Liver (tissue), 9 donors: ENCODE results near the gene HOPX. TPM values are rescaled to one million over a fixed set of nuclear protein-coding genes. Genes with fewer than 3 reads are reported as not detected.

Experiments
- DNase-seq: peaks from one replicate; pipeline ENCODE4 v3.0.0-alpha.2; 2017; ENCODE audit warnings: low spot score
- H3K27ac ChIP-seq, 2 donors: one replicate each; pipeline ENCODE4 v1.7.0; 2013; ENCODE audit warnings: inconsistent platforms in 2 of 2, low read length in 2 of 2, control low read depth in 1 of 2, low read depth in 1 of 2, mild to moderate bottlenecking in 1 of 2
- H3K27me3 ChIP-seq, 4 donors: one replicate each; pipeline versions ENCODE4 v1.6.1 to v1.7.0; 2013; ENCODE audit warnings: low read length in 3 of 4, inconsistent platforms in 1 of 4, mild to moderate bottlenecking in 1 of 4, moderate library complexity in 1 of 4; ENCODE audit not compliant: control insufficient read depth in 4 of 4, insufficient read depth in 4 of 4
- H3K36me3 ChIP-seq, 4 donors: one replicate each; pipeline versions ENCODE4 v1.6.1 to v1.7.0; 2013; ENCODE audit warnings: low read length in 3 of 4, mild to moderate bottlenecking in 3 of 4, low read depth in 1 of 4, moderate library complexity in 1 of 4; ENCODE audit not compliant: control insufficient read depth in 4 of 4, insufficient read depth in 3 of 4
- H3K4me1 ChIP-seq, 4 donors: one replicate each; pipeline versions ENCODE4 v1.6.1 to v1.7.0; 2013; ENCODE audit warnings: low read length in 3 of 4, mild to moderate bottlenecking in 3 of 4, moderate library complexity in 1 of 4; ENCODE audit not compliant: control insufficient read depth in 4 of 4, insufficient read depth in 4 of 4
- H3K4me3 ChIP-seq, 3 donors: one replicate each; pipeline versions ENCODE4 v1.6.1 to v1.7.0; 2013; ENCODE audit warnings: low read length in 3 of 3, control low read depth in 1 of 3, low read depth in 1 of 3, mild to moderate bottlenecking in 1 of 3
- H3K9ac ChIP-seq, 2 donors: one replicate each; pipeline ENCODE4 v1.7.0; 2013; ENCODE audit warnings: low read length in 2 of 2, mild to moderate bottlenecking in 2 of 2, moderate library complexity in 2 of 2, control low read depth in 1 of 2, low read depth in 1 of 2
- H3K9me3 ChIP-seq, 4 donors: one replicate each; pipeline versions ENCODE4 v1.6.1 to v1.7.0; 2013; ENCODE audit warnings: low read length in 3 of 4; ENCODE audit not compliant: control insufficient read depth in 4 of 4
- FOXA1 ChIP-seq: IDR thresholded peaks from 2 replicates; pipeline ENCODE4 v1.6.1; 2016; ENCODE audit warnings: antibody characterized with exemption
- FOXA2 ChIP-seq: IDR thresholded peaks from 2 replicates; pipeline ENCODE4 v1.6.1; 2016; ENCODE audit warnings: antibody characterized with exemption
- HNF4A ChIP-seq, 2 donors: conservative IDR thresholded peaks; 2 replicates each; pipeline ENCODE4 v1.6.1; 2016; ENCODE audit warnings: antibody characterized with exemption in 2 of 2, mild to moderate bottlenecking in 2 of 2
- HNF4G ChIP-seq: IDR thresholded peaks from 2 replicates; pipeline ENCODE4 v1.6.1; 2016; ENCODE audit warnings: antibody characterized with exemption
- RAD21 ChIP-seq, 2 donors: IDR thresholded peaks; 2 replicates each; pipeline ENCODE4 v1.6.1; 2016; ENCODE audit warnings: antibody characterized with exemption in 2 of 2, mild to moderate bottlenecking in 2 of 2
- SP1 ChIP-seq: IDR thresholded peaks from 2 replicates; pipeline ENCODE4 v1.6.1; 2018; ENCODE audit warnings: antibody characterized with exemption, mild to moderate bottlenecking
- TAF1 ChIP-seq: conservative IDR thresholded peaks from 2 replicates; pipeline ENCODE4 v1.6.1; 2016; ENCODE audit warnings: antibody characterized with exemption, mild to moderate bottlenecking
- WGBS: extraction: QIAGEN DNeasy Blood & Tissue Kit; methylation state at CpG from one replicate; pipeline ENCODE4 v1.1.7; 2013; 5-methylcytosine and 5-hydroxymethylcytosine counted together
- polyA plus RNA-seq, 2 donors: library from polyadenylated mRNA; stranded (reverse) in 1 of 2; unstranded in 1 of 2; fragments of 200-250 nt in 1 of 2; fragments of >200 nt in 1 of 2; fragmentation: Nextera tagmentation in 1 of 2; extraction: Ambion mirVana in 1 of 2; gene quantifications; one replicate each; pipeline versions ENCODE4 v1.2.1 to v1.2.3, GENCODE V29; 2013 to 2015
- total RNA-seq, 2 donors: library from RNA; depleted of rRNA; stranded (reverse); fragments of >200 nt; gene quantifications; one replicate each; pipeline ENCODE4 v1.2.3, GENCODE V29; 2014
- TF ChIP-seq, protein P1 (sequence below): IDR thresholded peaks from 2 replicates; pipeline ENCODE4 v1.6.1; 2016; ENCODE audit warnings: antibody characterized with exemption
- TF ChIP-seq, protein P2 (sequence below): IDR thresholded peaks from 2 replicates; pipeline ENCODE4 v1.6.1; 2016; ENCODE audit warnings: antibody characterized with exemption, mild to moderate bottlenecking
- TF ChIP-seq, protein P3 (sequence below): IDR thresholded peaks from 2 replicates; pipeline ENCODE4 v1.6.1; 2016; ENCODE audit warnings: antibody characterized with exemption
- TF ChIP-seq, protein P4 (sequence below): IDR thresholded peaks from 2 replicates; pipeline ENCODE4 v1.6.1; 2016; ENCODE audit warnings: antibody characterized with exemption
- donor health status: healthy.
- donor health status: healthy.
- donor health status: healthy.
- donor health status: healthy.
- donor health status: healthy.

Gene HOPX
- total and polyA plus RNA-seq, 4 donors: 0.40 to 2.4 (median 0.63) TPM

GRCh38 chr4:56681853-56682525 is 893 bp upstream of the HOPX start:
- no peak for DNase-seq
- TF ChIP-seq HNF4A (conservative IDR thresholded peaks at IDR 0.05) (no peak), RAD21 (IDR thresholded peaks at IDR 0.05) (no peak), TAF1 (no peak), FOXA1 (no peak), FOXA2 (no peak), SP1 (no peak), HNF4G (no peak)
- TF ChIP-seq, protein P1, sequence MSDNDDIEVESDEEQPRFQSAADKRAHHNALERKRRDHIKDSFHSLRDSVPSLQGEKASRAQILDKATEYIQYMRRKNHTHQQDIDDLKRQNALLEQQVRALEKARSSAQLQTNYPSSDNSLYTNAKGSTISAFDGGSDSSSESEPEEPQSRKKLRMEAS: no peak
- TF ChIP-seq, protein P2, sequence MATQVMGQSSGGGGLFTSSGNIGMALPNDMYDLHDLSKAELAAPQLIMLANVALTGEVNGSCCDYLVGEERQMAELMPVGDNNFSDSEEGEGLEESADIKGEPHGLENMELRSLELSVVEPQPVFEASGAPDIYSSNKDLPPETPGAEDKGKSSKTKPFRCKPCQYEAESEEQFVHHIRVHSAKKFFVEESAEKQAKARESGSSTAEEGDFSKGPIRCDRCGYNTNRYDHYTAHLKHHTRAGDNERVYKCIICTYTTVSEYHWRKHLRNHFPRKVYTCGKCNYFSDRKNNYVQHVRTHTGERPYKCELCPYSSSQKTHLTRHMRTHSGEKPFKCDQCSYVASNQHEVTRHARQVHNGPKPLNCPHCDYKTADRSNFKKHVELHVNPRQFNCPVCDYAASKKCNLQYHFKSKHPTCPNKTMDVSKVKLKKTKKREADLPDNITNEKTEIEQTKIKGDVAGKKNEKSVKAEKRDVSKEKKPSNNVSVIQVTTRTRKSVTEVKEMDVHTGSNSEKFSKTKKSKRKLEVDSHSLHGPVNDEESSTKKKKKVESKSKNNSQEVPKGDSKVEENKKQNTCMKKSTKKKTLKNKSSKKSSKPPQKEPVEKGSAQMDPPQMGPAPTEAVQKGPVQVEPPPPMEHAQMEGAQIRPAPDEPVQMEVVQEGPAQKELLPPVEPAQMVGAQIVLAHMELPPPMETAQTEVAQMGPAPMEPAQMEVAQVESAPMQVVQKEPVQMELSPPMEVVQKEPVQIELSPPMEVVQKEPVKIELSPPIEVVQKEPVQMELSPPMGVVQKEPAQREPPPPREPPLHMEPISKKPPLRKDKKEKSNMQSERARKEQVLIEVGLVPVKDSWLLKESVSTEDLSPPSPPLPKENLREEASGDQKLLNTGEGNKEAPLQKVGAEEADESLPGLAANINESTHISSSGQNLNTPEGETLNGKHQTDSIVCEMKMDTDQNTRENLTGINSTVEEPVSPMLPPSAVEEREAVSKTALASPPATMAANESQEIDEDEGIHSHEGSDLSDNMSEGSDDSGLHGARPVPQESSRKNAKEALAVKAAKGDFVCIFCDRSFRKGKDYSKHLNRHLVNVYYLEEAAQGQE: no peak
- TF ChIP-seq, protein P3, sequence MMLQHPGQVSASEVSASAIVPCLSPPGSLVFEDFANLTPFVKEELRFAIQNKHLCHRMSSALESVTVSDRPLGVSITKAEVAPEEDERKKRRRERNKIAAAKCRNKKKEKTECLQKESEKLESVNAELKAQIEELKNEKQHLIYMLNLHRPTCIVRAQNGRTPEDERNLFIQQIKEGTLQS: no peak
- TF ChIP-seq, protein P4, sequence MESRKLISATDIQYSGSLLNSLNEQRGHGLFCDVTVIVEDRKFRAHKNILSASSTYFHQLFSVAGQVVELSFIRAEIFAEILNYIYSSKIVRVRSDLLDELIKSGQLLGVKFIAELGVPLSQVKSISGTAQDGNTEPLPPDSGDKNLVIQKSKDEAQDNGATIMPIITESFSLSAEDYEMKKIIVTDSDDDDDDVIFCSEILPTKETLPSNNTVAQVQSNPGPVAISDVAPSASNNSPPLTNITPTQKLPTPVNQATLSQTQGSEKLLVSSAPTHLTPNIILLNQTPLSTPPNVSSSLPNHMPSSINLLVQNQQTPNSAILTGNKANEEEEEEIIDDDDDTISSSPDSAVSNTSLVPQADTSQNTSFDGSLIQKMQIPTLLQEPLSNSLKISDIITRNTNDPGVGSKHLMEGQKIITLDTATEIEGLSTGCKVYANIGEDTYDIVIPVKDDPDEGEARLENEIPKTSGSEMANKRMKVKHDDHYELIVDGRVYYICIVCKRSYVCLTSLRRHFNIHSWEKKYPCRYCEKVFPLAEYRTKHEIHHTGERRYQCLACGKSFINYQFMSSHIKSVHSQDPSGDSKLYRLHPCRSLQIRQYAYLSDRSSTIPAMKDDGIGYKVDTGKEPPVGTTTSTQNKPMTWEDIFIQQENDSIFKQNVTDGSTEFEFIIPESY: no peak
- 43% methylated on average over 12 of the region's 12 CpGs for WGBS
- H3K4me3 ChIP-seq: no peak overlapping the region
- no peaks in the 10 kb centered on the region for H3K9me3 ChIP-seq
- H3K4me1 ChIP-seq: no peaks in the 10 kb centered on the region
- no peaks in the 10 kb centered on the region for H3K36me3 ChIP-seq
- no peak overlapping the region for H3K9ac ChIP-seq
- no peak overlapping the region for H3K27ac ChIP-seq
- H3K27me3 ChIP-seq: peaks cover 0 to 8% (median 0%) of the 10 kb centered on the region in 4 donors

DNA sequence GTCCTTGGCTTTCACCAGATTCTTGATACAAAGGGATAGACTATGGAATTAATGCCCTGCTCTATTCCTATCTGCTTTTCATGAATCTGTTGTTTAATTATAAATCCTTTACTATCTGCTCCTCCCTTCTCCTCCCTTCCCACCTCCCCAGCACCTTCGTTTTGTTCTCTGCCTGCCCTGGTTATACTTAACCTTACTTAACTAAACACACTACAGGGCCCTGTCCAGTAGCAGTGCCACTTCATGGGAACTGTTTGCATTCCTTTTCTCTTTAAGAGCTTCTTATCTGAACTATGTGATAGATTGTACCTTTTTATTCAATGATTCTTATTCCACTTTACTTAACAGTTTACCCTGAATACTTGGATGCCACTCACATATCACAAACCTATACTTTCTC is 830 bp downstream of the HOPX start:
- Histone ChIP-seq H3K4me1 (no peaks in the 10 kb centered on the region), H3K36me3 (no peaks in the 10 kb centered on the region), H3K27me3 (peaks cover 0 to 8% (median 0%) of the 10 kb centered on the region in 4 donors), H3K27ac (no peak overlapping the region), H3K9ac (no peak overlapping the region), H3K4me3 (no peak overlapping the region), H3K9me3 (no peaks in the 10 kb centered on the region)
- DNase-seq: no peak
- WGBS: 46% methylated on average over 1 of the region's 1 CpG
- TF ChIP-seq, protein P1: no peak
- TF ChIP-seq, protein P3: no peak
- TF ChIP-seq HNF4G (no peak), SP1 (no peak)
- TF ChIP-seq, protein P4: no peak
